Measurements from ENCODE around the gene MRE11.
"Not testable (repeated sequence)": the region's sequence is repeated elsewhere in the genome, so short reads cannot be mapped to it uniquely, and the experiment has no call there.

MRE11 gene

DNA sequence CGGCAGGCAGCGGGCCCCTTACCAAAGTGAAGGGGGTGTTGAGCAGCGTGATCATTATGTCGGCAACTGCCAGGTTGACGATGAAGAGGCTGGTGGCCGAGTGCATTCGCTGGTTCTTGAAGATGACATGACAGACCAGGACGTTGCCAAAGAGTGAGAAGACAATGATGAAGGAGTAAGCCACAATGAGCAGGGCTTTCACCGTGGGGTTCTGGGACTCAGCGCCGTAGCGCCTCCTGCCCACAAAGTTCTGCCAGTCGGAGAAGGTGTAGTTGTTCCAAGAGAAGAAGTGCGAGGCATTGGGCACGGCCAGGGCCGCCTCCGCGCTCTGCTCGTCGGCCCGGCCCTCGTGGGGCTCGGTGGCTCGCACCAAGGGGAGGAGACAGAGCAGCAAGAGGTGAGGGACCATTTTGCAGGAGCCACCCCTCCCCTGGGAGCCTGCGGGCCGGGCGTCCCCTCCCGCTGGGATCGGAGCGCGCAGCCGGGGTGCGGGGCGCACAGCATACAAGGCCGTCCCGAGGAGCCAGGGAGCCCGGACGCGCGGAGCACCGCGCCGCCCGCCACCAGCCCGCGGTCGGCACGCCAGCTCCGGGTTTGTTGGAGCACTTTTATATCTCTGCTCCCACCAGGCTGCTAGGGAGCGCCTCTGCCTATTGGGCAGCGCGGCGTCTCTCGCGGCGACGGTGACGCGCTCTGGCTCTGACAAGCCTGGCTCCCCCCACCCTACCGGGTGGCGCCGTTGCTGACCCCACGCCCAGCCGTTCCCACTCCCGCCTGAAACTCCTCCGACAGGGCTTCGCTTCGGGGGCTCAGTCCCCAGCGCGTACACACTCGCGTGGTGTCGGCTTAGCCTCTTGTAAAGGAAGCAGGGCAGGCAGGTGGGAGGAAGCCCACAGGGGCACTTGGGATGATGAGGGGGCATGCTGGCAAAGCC, 92.5 kb downstream of the MRE11 start, which contains the start of gene GPR83:
Gene GPR83, minus strand, starts transcription at position 581 of the 934 bp plus-strand sequence. Its CDS starts 172 bp downstream, at position 409.
- TF ChIP-seq, protein P1, sequence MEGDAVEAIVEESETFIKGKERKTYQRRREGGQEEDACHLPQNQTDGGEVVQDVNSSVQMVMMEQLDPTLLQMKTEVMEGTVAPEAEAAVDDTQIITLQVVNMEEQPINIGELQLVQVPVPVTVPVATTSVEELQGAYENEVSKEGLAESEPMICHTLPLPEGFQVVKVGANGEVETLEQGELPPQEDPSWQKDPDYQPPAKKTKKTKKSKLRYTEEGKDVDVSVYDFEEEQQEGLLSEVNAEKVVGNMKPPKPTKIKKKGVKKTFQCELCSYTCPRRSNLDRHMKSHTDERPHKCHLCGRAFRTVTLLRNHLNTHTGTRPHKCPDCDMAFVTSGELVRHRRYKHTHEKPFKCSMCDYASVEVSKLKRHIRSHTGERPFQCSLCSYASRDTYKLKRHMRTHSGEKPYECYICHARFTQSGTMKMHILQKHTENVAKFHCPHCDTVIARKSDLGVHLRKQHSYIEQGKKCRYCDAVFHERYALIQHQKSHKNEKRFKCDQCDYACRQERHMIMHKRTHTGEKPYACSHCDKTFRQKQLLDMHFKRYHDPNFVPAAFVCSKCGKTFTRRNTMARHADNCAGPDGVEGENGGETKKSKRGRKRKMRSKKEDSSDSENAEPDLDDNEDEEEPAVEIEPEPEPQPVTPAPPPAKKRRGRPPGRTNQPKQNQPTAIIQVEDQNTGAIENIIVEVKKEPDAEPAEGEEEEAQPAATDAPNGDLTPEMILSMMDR (IDR thresholded peaks at IDR 0.05; ENCODE audit: control extremely low read depth, extremely low read depth, low read depth, missing control alignments), result no peak
- POLR2A ChIA-PET, result no interaction called here
- no peak for DNase-seq (ENCODE audit: extremely low spot score)
- CTCF ChIA-PET, result no interaction called here

DNA sequence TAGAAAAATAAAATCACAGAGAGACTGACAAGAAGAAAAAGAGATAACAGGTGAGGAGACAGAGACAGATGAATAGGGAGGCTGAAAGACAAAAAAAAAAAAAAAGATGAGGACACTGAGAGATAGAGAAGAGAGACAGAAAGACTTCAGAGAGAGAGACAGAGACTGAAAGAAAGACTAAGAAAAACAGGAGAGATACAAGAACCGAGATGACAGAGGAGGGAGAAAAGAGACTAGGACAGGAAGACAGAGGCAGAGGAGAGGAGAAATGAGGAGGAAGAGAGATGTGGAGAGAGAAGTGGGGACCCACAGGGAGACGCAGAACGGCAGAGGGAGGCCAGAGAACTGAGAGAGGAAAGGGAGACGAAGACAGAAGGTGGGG, 93.2 kb downstream of the MRE11 start:
- ChIA-PET POLR2A (no interaction called here), CTCF (no interaction called here)
- TF ChIP-seq, protein P1 (IDR thresholded peaks at IDR 0.05; ENCODE audit: control extremely low read depth, extremely low read depth, low read depth, missing control alignments), result no peak
- no peak for DNase-seq (ENCODE audit: extremely low spot score)

DNA sequence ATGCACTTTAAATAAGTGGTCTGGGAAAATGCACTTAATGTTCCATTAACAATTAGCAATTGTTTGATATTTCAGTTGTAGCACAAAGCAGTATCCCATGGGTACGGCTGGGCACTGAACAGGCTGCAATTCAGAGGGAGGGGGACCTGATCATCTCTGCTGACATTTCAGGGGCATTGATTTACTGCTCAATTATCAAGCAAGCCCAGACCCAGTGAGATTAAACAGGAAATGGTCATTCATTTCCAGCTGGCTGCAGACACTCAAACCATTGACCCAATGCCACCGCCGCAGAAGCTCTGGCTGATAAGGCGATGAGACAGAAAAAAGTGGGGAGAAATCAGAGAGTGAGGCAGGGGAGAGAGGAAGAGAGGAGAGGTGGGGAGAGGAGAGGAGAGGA, 93.6 kb downstream of the MRE11 start:
- CTCF ChIA-PET, result no interaction called here

DNA sequence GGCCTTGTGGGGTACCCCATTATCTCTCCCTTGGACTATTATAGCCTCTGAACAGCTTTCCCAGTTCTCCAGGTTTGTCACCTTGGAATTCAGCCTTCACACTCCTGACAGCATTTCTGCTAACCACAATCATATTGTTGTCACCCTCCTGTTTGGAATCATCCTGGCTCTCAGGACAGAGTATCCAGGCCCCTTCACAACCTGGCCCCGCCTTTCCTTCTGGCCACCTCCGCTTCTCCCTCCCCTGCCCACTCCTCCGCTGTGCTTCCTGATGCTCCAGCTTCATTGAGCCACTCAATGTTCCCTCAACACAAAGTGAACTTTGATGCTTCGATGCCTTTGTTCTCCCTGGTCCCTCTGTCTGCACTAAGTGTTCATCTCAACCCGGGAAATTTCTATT, 95.5 kb downstream of the MRE11 start:
- CTCF ChIA-PET, result no interaction called here
- POLR2A ChIA-PET, result no interaction called here
- DNase-seq (ENCODE audit: extremely low spot score), result no peak

More for the DNA sequence above, 93.6 kb downstream of the MRE11 start:
- TF ChIP-seq, protein P1 (IDR thresholded peaks at IDR 0.05; ENCODE audit: control extremely low read depth, extremely low read depth, low read depth, missing control alignments), result no peak
- POLR2A ChIA-PET, result no interaction called here
- no peak for DNase-seq (ENCODE audit: extremely low spot score)

DNA sequence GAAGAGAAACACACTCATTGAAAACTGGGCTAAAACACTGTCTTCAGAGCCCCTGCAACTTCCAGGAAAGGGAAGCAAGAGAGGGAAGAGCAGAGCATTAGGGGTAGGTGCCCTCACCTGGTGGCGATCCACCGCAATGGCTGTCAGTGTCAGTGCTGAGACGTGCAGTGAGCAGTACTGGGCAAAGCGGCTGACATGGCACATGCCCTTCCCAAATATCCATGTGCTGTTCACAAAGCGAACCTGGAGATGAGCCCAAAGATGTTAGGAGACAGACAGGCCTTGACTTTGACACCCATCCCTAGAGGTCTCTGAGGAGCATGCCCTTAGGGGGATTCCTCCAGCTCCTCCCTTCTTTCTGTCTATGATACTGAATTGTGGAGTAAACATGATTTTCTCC, 97.4 kb downstream of the MRE11 start:
- DNase-seq (ENCODE audit: extremely low spot score), result no peak
- POLR2A ChIA-PET, result no interaction called here
- CTCF ChIA-PET, result interaction anchor here (1.0 to 1.3 kb wide), 2 partner anchors 9 to 125 kb away, joined by 3 read pairs; no protein-coding TSS in a partner anchor
- TF ChIP-seq, protein P1 (IDR thresholded peaks at IDR 0.05; ENCODE audit: control extremely low read depth, extremely low read depth, low read depth, missing control alignments), result no peak

More for the DNA sequence above, 95.5 kb downstream of the MRE11 start:
- TF ChIP-seq, protein P1 (IDR thresholded peaks at IDR 0.05; ENCODE audit: control extremely low read depth, extremely low read depth, low read depth, missing control alignments), result no peak

DNA sequence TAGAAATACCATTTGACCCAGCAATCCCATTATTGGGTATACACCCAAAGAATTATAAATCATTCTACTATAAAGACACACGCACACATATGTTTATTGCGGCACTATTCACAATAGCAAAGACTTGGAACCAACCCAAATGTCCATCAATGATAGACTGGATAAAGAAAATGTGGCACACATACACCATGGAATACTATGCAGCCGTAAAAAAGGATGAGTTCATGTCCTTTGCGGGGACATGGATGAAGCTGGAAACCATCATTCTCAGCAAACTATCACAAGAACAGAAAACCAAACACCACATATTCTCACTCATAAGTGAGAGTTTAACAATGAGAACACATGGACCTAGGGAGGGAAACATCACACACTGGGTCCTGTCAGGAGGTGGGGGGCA, 101.7 kb downstream of the MRE11 start:
- POLR2A ChIA-PET; DNase-seq (ENCODE audit: extremely low spot score); CTCF ChIA-PET: not testable (repeated sequence)

DNA sequence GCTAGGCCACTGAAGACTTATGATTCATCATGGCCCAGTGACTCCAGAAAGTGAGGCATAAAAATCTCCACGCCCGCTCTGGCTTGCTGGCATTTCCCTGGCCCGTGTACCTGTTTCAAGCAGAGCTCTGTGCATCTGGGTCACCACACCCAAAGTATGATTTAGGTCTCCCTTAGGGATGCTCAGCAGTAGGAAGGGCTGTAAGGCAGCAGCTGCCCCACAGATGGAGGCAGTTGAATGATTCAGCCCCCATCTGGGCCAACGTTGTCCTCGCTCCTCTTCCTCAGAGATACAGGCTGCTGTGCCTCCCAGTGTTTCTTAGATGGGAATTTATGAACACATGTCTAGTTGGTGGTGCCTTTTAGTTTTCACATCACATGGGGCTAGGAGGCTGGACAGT, 114.0 kb downstream of the MRE11 start:
- ChIA-PET CTCF (no interaction called here), POLR2A (no interaction called here)
- TF ChIP-seq, protein P1 (IDR thresholded peaks at IDR 0.05; ENCODE audit: control extremely low read depth, extremely low read depth, low read depth, missing control alignments), result no peak
- DNase-seq (ENCODE audit: extremely low spot score), result no peak

All from GM10248 (cell line).